GM18507 (cell line): Measurements from ENCODE around the gene ZNRF2.
A peak's percentile ranks its signal among the peaks of the same experiment; 100 is the strongest.
"Not testable (repeated sequence)": the region's sequence is repeated elsewhere in the genome, so short reads cannot be mapped to it uniquely, and the experiment has no call there.

Experiments used
- DNase-seq: peaks from one replicate; pipeline ENCODE4 v3.0.0; 2011; ENCODE audit warnings: low read depth; ENCODE audit not compliant: insufficient read length; ENCODE audit errors: extremely low spot score
- FAIRE-seq: peaks from 2 replicates; lab custom pipeline; 2011; peaks lifted over from hg19 to GRCh38; lab: Jason Lieb, UNC

Gene ZNRF2

DNA sequence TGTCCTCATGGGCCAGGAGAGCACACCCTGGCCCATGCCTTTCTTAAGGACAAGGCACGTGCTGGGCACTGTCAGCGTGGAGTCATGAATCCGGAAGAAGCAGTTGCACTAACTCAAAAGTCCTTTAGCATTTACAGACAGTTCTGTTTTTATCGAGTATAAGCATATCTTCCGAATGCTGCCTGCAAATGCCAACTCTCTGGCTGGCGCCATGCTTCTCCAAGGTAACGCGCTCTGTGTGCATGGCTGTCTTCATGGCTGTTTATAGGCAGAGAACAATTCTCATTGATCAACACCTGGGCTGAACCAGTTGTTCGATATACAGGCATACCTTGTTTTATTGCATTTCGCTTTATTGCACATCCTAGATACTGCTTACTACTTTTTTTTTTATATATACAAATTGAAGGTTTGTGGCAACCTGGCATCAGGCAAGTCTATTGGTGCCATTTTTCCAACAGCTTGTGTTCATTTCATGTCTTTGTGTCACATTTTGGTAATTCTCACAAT, 28.0 kb upstream of the ZNRF2 start:
- DNase-seq (no peak), FAIRE-seq (no peak)

DNA sequence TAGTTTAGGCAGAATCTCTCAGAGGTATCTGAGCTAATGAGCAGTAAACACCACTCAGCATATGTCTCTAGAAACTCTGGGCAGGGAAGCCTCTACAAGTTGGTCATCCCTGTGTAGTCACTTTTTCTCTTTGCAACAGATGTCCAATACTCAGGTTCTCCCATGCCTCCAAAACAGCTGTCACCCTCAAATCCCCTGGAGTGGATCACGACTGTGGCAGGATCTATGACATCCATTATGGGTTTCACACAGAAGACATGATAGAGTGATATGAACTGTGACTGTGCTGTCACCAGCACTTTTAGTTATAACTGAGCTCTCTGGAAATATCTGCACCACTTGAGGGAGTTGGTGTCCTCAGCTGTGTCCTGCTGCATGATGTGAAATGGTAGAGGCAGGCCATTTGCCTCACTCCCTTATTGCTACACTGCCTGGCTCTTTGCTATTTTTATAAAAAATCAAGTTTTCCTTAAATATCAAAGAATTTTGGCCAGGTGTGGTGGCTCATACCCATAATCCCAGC, 24.1 kb upstream of the ZNRF2 start:
- no peak for DNase-seq
- no peak for FAIRE-seq

DNA sequence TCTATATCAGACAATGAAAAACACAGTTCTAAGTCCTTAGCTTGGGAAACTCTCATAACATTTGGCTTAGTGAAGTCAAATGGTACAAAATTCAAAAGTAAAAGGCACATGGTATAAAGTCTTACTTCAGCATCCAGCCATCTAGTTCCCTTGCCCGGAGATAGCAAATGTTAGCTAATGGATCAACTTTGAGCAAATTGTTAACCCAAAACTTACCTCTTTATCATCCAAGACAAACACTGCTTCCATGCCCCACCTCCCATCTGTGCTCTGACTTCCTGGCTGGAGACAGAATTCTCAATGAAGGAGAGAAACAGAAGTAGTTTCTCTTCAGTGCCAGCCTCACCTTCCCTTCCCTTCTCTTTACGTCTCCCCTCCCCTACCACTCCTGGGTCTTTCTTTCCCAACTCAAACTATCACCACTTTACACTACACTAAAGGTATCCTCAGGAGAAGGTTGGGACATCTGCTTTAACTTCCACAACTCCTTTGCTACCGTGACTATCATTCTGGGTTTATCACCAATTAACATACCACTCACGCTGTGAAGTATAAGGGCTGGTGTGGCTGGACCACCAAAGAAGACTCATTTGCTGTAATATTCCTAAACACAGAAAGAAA, 21.2 kb upstream of the ZNRF2 start:
- DNase-seq, result no peak
- no peak for FAIRE-seq

DNA sequence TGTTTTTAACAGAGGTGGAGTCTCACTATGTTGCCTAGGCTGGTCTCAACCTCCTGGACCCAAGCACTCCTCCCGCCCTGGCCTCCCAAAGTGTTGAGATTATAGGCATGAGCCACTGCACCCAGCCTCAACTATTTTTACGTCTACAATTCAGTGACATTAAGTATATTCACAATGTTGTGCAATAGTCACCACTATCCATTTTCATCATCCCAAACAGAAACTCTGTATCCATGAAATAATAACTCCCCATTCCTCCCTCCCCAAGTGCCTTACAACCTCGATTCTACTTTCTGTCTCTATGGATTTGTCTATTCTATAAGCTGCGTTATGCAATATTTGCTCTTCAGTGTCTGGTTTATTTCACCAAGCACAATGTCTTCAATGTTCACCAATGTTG, 20.3 kb upstream of the ZNRF2 start:
- no peak for FAIRE-seq

DNA sequence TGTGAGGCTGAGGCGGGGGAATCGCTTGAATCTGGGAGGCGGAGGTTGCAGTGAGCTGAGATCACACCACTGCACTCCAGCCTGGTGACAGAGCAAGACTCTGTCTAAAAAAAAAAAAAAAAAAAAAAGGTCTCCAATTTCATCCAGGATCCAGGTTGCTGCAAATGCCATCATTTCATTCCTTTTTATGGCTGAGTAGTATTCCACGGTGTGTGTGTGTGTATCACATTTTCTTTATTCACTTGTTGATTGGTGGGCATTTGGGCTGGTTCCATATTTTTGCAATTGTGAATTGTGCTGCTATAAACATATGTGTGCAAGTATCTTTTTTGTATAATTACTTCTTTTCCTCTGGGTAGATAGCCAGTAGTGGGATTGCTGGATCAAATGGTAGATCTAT, 19.2 kb upstream of the ZNRF2 start:
- not testable (repeated sequence) for DNase-seq, FAIRE-seq

More for the DNA sequence above, 20.3 kb upstream of the ZNRF2 start:
- no peak for DNase-seq

DNA sequence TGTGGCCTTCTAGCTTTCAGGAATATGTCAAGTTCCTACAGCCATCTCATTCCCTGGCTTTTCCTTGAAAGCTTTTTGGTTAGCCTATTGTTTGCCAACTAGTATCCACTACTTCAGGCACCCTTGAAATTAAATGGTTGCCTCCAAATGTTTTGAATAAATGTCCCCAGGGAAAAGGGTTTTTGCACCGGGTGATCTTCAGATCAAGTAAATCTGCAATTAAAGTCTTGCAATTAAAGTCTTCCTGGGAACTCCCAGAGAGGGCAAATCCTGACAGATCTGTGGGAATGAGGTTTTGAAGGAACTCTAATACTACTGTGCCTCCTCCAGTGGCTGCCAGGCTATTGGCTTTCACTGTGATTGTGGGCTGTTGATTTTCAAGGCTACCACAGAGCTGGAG, 17.7 kb upstream of the ZNRF2 start:
- FAIRE-seq (no peak), DNase-seq (no peak)

DNA sequence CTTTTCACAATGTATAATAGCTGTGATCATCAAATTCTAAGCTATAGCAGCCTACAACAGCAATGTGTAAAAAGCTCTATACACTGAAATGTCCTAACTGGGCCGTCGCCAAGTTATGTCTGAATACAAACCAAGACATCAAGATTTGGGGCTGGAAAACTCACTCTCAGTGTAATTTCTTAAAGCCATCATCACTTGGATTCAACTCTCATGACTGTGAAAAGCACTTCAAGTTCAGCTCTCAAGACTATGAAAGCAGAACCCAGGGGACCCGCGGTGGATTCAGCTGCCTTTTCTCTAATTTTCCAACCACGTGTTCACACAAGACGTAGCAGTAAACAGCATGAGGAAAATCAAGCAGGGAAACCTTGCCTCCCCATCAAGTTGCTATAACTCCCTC, 15.8 kb upstream of the ZNRF2 start:
- DNase-seq (no peak), FAIRE-seq (no peak)

DNA sequence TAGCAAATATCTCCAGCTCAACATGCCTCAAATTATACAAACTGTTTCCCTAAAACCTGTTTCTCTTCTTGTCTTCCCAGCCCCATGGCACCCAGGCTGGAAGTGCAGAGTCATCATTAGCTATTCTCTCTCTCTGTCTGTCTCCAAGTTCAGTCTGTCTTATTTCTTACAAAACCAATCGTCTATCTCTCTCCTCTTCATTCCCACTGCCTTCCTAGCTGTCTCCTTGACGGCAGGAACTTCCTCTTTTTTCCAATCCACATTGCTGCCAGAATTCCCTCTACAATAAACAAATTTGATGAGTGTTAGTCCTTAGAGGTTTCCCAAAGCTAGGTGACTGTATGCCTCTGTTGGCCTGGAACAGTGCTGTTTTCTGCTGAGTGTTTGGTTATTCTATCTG, 14.9 kb upstream of the ZNRF2 start:
- no peak for DNase-seq
- no peak for FAIRE-seq

DNA sequence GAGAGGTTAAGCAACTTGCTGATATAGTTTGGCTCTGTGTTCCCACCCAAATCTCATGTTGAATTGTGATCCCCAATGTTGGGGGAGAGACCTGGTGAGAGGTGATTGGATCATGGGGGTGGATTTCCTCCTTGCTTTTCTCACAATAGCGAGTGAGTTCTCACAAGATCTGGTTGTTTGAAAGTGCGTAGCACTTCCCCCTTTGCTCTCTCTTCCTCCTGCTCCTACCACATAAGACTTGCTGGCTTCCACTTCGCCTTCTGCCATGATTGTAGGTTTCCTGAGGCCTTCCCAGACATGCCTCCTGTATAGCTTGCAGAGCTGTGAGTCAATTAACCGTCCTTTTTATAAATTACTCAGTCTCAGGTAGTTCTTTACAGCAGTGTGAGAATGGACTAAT, 13.5 kb upstream of the ZNRF2 start:
- no peak for DNase-seq

DNA sequence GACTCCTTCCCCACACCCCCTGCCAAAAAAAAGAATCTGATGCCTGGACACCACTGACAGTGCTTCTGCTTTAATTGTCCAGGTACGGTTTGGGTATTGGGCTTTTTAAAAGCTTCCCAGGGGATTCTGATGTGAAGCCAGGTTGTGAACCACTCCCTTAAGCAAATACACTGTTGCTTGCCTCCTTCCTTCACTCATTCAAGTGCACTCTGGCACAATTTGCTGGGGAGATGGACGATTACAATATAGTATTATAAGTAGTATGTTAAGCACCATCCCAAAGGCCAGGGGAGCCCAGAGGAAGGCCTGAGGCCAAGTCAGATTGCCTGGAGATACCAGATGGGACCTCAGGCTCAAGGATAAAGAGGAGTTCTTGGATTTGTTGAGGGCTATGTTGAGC, 12.3 kb upstream of the ZNRF2 start:
- DNase-seq, result no peak
- FAIRE-seq, result no peak

More for the DNA sequence above, 13.5 kb upstream of the ZNRF2 start:
- FAIRE-seq, result no peak

DNA sequence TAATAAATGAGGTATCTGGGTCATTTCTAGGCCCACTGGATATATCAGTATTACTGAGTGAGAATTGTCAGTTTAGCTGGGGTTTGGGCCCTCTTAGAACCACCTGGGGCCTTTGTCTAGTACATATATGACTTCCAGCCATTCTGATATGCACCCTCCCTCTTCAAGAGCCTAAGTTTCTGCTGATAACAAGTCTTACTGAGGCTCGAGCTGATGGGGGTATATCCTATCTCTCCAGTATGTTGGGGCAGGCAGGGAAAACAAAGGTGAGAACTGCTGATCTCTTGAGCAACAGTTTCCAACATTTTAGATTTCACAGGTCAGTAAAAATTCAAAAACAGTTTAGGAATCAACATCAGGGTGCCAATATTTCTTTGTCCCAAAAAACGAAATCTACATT, 10.8 kb upstream of the ZNRF2 start:
- DNase-seq (no peak), FAIRE-seq (no peak)

DNA sequence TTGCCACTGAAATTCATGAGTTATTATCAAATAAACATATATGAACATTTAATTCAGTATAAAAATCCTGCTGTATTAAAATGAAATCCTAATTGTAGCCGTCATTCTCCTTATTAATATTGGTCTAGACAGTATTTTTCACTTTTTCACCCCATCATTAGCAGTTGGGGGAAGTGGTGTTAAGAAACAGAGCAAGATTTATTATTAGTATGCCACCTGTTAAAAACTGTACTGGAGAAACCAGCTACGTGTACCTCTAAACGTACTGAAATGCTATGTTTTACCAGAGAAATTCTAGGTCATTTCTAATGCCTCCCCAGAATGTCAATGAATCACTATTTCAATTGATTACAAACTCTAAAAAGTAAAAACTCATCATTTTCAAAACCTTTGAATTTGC, 9.8 kb upstream of the ZNRF2 start:
- FAIRE-seq, result no peak
- DNase-seq, result no peak

DNA sequence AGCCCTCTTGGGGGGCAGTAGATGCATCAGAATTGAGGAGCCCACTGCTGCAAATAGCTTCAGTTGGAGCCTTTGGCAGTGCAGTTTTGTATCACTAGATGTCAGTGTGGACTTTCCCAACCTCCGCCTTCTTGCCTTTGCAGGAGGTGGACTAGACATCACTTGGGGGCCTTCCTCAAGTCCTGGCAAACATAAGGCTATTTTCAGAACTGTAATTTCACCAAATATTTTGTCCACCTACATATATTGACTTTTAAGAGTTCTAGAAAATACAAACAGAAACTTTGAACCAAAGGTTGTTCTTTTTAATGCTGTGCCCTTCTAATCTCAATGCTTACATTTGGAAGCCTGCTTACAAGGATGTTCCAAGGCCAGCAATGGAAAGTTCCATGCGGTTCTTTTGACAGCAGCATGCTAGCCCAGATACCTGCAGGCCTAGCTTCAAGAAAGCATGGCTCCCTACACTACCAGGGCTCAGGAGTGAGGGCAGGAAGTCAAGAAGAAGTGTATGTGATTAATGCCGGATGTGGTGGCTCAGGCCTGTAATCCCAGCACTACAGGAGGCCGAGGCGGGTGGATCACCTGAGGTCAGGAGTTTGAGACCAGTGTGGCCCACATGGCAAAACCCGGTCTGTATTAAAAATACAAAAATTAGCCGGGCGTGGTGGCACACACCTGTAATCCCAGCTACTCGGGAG, 8.0 kb upstream of the ZNRF2 start:
- FAIRE-seq, result peak; percentile 70

DNA sequence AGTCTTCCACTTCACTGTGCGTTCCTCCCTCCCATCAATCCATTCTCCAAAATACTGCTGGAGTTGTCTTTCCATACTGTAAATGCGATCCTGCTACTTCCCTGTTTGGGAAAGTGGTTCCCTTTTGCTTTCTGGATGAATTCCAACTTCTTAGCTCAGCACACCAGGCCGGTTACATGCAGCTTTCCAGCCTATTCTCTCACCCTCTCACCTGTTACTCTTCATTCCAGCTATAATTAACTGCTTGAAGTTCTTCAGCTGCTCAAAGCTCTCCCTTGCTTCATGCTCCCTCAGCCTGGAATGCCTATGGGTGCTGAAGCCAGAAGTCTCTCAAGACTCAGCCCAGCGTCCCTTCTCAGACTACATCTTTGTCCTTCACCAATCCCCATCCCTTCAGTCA, 6.0 kb upstream of the ZNRF2 start:
- DNase-seq, result no peak
- no peak for FAIRE-seq

More for the DNA sequence above, 8.0 kb upstream of the ZNRF2 start:
- DNase-seq, result no peak

DNA sequence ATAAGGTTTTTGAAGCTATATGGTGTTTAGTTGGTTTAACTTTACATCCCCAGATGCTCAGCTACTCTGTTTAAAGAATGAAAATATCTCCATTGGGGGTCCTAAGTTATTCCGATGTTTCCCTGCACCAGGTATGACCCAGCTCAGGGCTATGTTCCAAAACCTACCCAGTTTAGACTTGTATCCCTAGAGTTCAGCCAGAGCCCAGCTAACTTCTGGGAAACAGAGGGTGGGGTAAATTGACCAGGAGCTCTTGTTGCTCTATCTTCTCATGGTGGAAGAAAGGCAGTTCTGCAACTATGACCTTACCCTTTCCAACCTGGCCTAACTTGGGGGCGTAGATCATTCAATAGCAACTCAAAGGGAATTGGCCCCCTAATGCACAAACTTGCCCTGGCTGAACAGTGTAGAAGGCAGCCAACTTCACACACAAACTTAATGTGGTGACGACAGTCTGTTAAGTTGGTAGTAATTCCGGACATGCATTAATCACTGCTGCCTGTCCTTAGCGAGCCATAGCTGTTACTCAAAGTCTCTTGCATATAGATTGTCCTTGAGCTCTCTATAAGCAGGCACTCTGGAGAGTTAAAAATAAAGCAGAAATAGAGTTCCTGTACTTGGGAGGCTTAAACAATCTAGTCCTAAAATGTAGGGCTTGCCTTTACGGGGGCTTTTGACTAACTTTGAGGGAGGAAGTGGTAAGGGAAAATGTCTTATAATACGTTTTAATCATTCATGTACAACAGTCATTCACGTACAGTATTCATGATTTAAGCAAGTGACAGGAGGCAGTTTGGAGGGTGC, 5.3 kb upstream of the ZNRF2 start:
- FAIRE-seq (peak; percentile 46), DNase-seq (no peak)

DNA sequence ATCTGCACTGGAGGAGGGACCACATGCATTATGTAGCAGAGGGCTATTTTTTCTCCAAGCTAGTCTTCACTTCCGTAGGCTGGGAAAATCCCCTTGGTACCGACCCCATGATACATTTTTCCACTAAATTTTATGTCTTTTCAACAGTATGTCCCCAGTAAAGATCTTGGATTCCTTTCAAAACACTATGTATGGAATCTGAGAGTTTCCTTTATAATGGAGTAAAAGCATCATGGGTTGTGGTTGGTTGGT, 4.8 kb upstream of the ZNRF2 start:
- DNase-seq, result no peak
- no peak for FAIRE-seq

DNA sequence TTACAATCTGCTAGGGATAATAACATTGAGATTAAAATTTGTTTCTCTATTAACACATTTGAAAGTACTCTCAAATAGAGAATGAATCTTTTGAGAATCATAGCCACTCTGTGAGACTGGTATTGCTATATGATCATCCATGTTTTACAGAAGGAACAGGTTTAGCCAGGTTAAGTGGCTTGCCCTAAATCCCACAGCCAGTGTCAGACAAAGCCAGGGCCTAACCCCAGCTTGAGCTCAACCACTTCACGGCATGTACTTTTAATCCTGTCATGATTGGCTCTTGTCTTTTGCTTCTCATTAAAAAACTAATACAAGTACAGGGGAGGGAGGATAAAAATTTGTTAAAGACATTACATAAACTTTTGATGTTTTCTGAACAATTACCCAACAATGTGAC, 3.8 kb upstream of the ZNRF2 start:
- FAIRE-seq, result no peak

DNA sequence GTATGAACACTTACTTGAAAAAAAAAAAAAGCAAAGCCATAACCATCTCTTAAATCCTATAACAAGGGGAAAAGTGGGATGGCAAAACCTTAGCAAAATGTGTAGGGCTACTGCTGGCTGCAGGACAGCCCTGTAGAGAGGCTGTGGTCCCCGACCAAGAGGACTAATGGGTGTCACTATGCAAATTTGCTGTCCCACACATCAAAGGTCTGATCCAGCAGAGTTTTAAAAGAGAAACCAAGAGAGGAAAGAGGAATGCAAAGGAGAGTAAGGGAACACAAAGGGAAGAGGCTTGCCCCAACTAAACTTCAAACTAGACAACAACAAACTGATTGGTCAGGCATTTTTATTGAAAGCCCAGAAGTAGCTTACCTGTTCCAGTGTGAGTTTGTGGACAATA, 3.1 kb upstream of the ZNRF2 start:
- no peak for FAIRE-seq
- DNase-seq, result no peak

More for the DNA sequence above, 3.8 kb upstream of the ZNRF2 start:
- DNase-seq, result no peak

DNA sequence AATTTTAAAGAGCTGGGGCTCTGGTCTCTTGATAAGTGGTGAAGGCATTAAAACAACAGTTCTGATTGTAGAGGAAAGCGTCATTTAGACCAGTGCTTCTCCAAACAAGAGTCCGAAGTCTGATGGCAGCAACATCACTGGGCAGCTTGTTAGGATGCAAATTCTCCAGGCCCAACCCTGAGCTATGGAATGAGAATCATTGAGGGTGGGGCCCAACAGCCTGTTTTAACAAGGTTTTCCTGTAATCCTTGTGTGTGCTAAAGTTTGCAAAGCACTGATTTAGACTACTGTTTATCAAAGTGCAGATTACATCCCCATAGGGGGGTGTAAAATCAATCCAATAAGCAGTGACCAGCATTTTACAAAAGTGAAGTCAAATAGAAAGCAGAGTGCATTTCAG, 2.6 kb upstream of the ZNRF2 start:
- DNase-seq, result no peak
- FAIRE-seq, result no peak

DNA sequence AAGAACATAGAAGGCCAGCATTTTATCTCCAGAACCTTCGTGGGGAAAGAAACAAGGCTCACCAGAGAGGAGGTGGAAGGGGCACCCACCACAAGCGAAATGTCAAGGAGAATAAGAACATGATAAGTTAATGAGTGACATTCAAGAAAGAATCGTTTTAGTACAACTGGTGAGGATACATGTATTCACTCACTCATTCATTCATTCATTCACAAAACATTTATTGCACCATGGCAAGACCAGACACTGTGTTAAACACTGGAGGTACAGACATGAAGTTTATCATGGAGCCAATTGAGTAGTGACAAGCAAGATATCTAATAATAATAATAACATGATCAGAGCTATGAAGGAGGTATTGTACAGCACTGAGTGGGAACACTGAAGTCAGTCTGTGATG, 1.7 kb upstream of the ZNRF2 start:
- DNase-seq, result no peak
- FAIRE-seq, result no peak
